Epithelial cell of esophagus (primary cell): Measurements from ENCODE around the gene MCTP1.

Source experiments
- DNase-seq: peaks from one replicate; pipeline ENCODE4 v3.0.0; 2010; ENCODE audit warnings: low read depth
- H3K4me3 ChIP-seq: 2 replicates; pipeline ENCODE4 v1.5.1; 2011; ENCODE audit warnings: mild to moderate bottlenecking, low read length, control low read depth
- TF ChIP-seq, protein P1 (sequence below): IDR thresholded peaks from 2 replicates; pipeline ENCODE4 v1.5.1; 2011; ENCODE audit warnings: low read depth, mild to moderate bottlenecking, low read length, control low read depth, inconsistent platforms; ENCODE audit not compliant: insufficient read depth; ENCODE audit errors: missing control alignments

Gene MCTP1

GRCh38 chr5:95237324-95237723, 47.6 kb downstream of the MCTP1 start:
- no peak for DNase-seq
- no peak overlapping the region for H3K4me3 ChIP-seq
- TF ChIP-seq, protein P1, sequence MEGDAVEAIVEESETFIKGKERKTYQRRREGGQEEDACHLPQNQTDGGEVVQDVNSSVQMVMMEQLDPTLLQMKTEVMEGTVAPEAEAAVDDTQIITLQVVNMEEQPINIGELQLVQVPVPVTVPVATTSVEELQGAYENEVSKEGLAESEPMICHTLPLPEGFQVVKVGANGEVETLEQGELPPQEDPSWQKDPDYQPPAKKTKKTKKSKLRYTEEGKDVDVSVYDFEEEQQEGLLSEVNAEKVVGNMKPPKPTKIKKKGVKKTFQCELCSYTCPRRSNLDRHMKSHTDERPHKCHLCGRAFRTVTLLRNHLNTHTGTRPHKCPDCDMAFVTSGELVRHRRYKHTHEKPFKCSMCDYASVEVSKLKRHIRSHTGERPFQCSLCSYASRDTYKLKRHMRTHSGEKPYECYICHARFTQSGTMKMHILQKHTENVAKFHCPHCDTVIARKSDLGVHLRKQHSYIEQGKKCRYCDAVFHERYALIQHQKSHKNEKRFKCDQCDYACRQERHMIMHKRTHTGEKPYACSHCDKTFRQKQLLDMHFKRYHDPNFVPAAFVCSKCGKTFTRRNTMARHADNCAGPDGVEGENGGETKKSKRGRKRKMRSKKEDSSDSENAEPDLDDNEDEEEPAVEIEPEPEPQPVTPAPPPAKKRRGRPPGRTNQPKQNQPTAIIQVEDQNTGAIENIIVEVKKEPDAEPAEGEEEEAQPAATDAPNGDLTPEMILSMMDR, result no peak

GRCh38 chr5:95235439-95235982, 49.4 kb downstream of the MCTP1 start:
- no peak for DNase-seq
- H3K4me3 ChIP-seq, result no peak overlapping the region
- TF ChIP-seq, protein P1, result no peak

- no peak for DNase-seq
- no peak overlapping the region for H3K4me3 ChIP-seq
- TF ChIP-seq, protein P1, result no peak
These were observed 55.2 kb downstream of the MCTP1 start for GRCh38 chr5:95229646-95230045.

GRCh38 chr5:95224701-95225459, 60.0 kb downstream of the MCTP1 start:
- no peak overlapping the region for H3K4me3 ChIP-seq
- TF ChIP-seq, protein P1, result no peak
- DNase-seq, result no peak

- no peak overlapping the region for H3K4me3 ChIP-seq
- TF ChIP-seq, protein P1, result no peak
- no peak for DNase-seq
These were observed 61.2 kb downstream of the MCTP1 start for GRCh38 chr5:95223566-95224258.

DNA sequence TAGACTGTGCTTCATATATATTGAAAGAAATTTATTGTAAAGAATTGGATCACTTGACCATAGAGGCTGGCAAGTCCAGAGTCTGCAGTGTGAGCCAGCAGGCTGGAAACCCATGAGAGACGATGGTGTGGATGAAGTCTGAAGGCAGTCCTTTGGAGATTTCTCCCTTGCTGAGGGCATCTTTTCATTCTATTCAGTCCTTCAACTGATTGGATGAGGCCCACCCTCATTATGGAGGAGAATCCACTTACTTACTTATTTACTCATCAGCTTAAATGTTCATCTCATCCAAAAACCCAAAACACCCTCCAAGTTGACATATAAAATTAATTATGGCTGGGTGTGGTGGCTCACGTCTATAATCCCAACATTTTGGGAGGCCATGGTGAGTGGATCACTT, 62.1 kb downstream of the MCTP1 start:
- TF ChIP-seq, protein P1, result no peak
- H3K4me3 ChIP-seq, result no peak overlapping the region
- no peak for DNase-seq
